ENCODE data around the gene TESK2. TPM values are rescaled to one million over a fixed set of nuclear protein-coding genes. Genes with fewer than 3 reads are reported as not detected.

The TESK2 gene
- total and polyA plus RNA-seq, 2 of the 13 experiments (the other 11 are each of a cell fraction or from before 2014, with no cell fraction given), result 5.5 to 9.6 TPM

DNA sequence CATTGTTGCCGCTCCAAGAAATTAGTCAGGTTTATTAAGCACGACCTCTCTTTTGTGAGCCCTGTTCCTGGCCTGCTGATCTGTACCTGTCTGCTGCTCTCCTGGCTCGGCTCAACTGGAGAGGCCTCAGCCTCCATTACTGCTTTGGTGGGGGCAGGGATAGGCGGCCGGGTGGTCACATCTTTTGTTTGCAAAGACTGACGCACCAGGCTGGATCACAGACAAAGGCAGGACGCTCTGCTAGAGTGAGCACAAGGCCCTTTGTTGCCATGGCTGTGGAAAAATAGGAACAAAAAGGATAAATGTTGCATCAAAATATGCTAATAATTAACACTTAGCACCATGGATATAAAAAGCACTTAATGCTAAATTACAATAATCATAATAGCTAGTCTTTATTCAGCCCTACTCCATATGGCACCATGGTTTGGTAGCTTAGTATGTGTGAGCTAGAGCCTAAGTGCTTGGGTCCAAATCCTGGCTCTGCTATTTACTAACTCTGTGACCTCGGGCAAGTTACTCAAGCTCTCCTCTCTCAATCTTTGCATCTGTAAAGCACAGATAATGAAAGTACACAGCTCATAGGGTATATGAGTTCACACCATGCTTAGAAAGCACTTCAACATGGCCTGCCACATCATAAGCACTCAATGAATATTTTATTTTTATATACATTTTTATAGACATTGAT lies 193.2 kb downstream of the TESK2 start (continued):
- TF ChIP-seq, protein P1, sequence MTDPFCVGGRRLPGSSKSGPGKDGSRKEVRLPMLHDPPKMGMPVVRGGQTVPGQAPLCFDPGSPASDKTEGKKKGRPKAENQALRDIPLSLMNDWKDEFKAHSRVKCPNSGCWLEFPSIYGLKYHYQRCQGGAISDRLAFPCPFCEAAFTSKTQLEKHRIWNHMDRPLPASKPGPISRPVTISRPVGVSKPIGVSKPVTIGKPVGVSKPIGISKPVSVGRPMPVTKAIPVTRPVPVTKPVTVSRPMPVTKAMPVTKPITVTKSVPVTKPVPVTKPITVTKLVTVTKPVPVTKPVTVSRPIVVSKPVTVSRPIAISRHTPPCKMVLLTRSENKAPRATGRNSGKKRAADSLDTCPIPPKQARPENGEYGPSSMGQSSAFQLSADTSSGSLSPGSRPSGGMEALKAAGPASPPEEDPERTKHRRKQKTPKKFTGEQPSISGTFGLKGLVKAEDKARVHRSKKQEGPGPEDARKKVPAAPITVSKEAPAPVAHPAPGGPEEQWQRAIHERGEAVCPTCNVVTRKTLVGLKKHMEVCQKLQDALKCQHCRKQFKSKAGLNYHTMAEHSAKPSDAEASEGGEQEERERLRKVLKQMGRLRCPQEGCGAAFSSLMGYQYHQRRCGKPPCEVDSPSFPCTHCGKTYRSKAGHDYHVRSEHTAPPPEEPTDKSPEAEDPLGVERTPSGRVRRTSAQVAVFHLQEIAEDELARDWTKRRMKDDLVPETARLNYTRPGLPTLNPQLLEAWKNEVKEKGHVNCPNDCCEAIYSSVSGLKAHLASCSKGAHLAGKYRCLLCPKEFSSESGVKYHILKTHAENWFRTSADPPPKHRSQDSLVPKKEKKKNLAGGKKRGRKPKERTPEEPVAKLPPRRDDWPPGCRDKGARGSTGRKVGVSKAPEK (CRISPR knock-in tag; IDR thresholded peaks at IDR 0.05; ENCODE audit: borderline replicate concordance), result no peak; the same call in 1 of the 2 replicates
- TF ChIP-seq ZNF792 (CRISPR knock-in tag; IDR thresholded peaks at IDR 0.05) (peak; percentile 34), ZNF569 (CRISPR knock-in tag; IDR thresholded peaks at IDR 0.05; ENCODE audit: borderline replicate concordance) (no peak), ZSCAN22 (CRISPR knock-in tag; IDR thresholded peaks at IDR 0.05) (no peak), GTF2F1 (IDR thresholded peaks at IDR 0.05; ENCODE audit: low read length) (no peak), KLF6 (CRISPR knock-in tag; IDR thresholded peaks at IDR 0.05) (no peak), TAF15 (IDR thresholded peaks at IDR 0.05; ENCODE audit: low read depth, low read length, poor library complexity, severe bottlenecking) (no peak), ZNF768 (CRISPR knock-in tag; IDR thresholded peaks at IDR 0.05) (no peak), ASH2L (IDR thresholded peaks at IDR 0.05; ENCODE audit: insufficient read length, low read depth, low read length) (peak; percentile 79), SAP130 (CRISPR knock-in tag; IDR thresholded peaks at IDR 0.05; ENCODE audit: low read depth) (peak; percentile 33; the same call in 1 of the 2 replicates), TBX3 (IDR thresholded peaks at IDR 0.05; ENCODE audit: borderline replicate concordance) (no peak), ZBTB7B (CRISPR knock-in tag; IDR thresholded peaks at IDR 0.05) (0 out of 2 replicates have a peak, but pooled peaks have one; percentile 32), MIER2 (CRISPR knock-in tag; IDR thresholded peaks at IDR 0.05) (no peak), ZNF782 (CRISPR knock-in tag; IDR thresholded peaks at IDR 0.05; ENCODE audit: borderline replicate concordance) (no peak), GZF1 (CRISPR knock-in tag; IDR thresholded peaks at IDR 0.05) (no peak)
- TF ChIP-seq, protein P2, sequence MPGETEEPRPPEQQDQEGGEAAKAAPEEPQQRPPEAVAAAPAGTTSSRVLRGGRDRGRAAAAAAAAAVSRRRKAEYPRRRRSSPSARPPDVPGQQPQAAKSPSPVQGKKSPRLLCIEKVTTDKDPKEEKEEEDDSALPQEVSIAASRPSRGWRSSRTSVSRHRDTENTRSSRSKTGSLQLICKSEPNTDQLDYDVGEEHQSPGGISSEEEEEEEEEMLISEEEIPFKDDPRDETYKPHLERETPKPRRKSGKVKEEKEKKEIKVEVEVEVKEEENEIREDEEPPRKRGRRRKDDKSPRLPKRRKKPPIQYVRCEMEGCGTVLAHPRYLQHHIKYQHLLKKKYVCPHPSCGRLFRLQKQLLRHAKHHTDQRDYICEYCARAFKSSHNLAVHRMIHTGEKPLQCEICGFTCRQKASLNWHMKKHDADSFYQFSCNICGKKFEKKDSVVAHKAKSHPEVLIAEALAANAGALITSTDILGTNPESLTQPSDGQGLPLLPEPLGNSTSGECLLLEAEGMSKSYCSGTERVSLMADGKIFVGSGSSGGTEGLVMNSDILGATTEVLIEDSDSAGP (CRISPR knock-in tag; IDR thresholded peaks at IDR 0.05; ENCODE audit: borderline replicate concordance), result peak; percentile 43; the same call in 1 of the 2 replicates
- TF ChIP-seq, protein P3, sequence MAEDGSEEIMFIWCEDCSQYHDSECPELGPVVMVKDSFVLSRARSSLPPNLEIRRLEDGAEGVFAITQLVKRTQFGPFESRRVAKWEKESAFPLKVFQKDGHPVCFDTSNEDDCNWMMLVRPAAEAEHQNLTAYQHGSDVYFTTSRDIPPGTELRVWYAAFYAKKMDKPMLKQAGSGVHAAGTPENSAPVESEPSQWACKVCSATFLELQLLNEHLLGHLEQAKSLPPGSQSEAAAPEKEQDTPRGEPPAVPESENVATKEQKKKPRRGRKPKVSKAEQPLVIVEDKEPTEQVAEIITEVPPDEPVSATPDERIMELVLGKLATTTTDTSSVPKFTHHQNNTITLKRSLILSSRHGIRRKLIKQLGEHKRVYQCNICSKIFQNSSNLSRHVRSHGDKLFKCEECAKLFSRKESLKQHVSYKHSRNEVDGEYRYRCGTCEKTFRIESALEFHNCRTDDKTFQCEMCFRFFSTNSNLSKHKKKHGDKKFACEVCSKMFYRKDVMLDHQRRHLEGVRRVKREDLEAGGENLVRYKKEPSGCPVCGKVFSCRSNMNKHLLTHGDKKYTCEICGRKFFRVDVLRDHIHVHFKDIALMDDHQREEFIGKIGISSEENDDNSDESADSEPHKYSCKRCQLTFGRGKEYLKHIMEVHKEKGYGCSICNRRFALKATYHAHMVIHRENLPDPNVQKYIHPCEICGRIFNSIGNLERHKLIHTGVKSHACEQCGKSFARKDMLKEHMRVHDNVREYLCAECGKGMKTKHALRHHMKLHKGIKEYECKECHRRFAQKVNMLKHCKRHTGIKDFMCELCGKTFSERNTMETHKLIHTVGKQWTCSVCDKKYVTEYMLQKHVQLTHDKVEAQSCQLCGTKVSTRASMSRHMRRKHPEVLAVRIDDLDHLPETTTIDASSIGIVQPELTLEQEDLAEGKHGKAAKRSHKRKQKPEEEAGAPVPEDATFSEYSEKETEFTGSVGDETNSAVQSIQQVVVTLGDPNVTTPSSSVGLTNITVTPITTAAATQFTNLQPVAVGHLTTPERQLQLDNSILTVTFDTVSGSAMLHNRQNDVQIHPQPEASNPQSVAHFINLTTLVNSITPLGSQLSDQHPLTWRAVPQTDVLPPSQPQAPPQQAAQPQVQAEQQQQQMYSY (CRISPR knock-in tag; IDR thresholded peaks at IDR 0.05), result no peak
- TF ChIP-seq, protein P4, sequence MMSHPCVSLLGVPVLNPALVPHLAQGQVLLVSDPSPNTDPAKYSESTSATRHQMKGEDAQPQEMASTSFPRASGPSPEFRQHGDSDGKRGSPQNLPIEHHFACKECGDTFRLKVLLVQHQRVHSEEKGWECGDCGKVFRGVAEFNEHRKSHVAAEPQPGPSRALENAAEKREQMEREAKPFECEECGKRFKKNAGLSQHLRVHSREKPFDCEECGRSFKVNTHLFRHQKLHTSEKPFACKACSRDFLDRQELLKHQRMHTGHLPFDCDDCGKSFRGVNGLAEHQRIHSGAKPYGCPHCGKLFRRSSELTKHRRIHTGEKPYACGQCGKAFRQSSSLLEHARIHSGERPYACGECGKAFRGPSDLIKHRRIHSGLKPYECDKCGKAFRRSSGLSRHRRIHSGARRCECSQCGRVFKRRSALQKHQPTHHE (CRISPR knock-in tag; IDR thresholded peaks at IDR 0.05; ENCODE audit: borderline replicate concordance), result no peak
- TF ChIP-seq, protein P5, sequence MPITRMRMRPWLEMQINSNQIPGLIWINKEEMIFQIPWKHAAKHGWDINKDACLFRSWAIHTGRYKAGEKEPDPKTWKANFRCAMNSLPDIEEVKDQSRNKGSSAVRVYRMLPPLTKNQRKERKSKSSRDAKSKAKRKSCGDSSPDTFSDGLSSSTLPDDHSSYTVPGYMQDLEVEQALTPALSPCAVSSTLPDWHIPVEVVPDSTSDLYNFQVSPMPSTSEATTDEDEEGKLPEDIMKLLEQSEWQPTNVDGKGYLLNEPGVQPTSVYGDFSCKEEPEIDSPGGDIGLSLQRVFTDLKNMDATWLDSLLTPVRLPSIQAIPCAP (CRISPR knock-in tag; IDR thresholded peaks at IDR 0.05; ENCODE audit: low read depth), result no peak
